Heart left ventricle (tissue), 16 donors: ENCODE data around the gene HOXC5. TPM values are rescaled to one million over a fixed set of nuclear protein-coding genes. Genes with fewer than 3 reads are reported as not detected.

ENCODE experiments used
- ATAC-seq, 4 donors: fragments of 200-7000 bp; cut with Tn5 transposase; one replicate each; pipeline ENCODE4 v1.9.1; 2020 to 2022; ENCODE audit warnings: moderate library complexity in 4 of 4, mild to moderate bottlenecking in 3 of 4, moderate number of reproducible peaks in 1 of 4
- DNase-seq, 5 donors: peaks; one replicate each; pipeline ENCODE4 v3.0.0-alpha.2; 2020
- H3K27ac ChIP-seq, 12 donors: fragments of 200-600 bp; sonication (generic) in 4 of 12; one replicate each; pipeline versions ENCODE4 v1.5.0 to v1.8.0; 2016 to 2022; ENCODE audit warnings: mild to moderate bottlenecking in 2 of 12
- H3K27me3 ChIP-seq, 9 donors: fragments of 200-600 bp; sonication (generic) in 2 of 9; one replicate each; pipeline versions ENCODE4 v1.5.1 to v1.8.0; 2016 to 2022; ENCODE audit warnings: mild to moderate bottlenecking in 3 of 9
- H3K36me3 ChIP-seq, 9 donors: fragments of 200-600 bp; sonication (generic) in 2 of 9; one replicate each; pipeline versions ENCODE4 v1.5.0 to v1.8.0; 2018 to 2022; ENCODE audit warnings: mild to moderate bottlenecking in 2 of 9
- H3K4me1 ChIP-seq, 12 donors: fragments of 200-600 bp; sonication (generic) in 4 of 12; one replicate each; pipeline versions ENCODE4 v1.5.0 to v1.8.0; 2016 to 2022; ENCODE audit warnings: mild to moderate bottlenecking in 3 of 12
- H3K4me3 ChIP-seq, 12 donors: fragments of 200-600 bp; sonication (generic) in 4 of 12; one replicate each; pipeline versions ENCODE4 v1.5.0 to v1.8.0; 2017 to 2022; ENCODE audit warnings: mild to moderate bottlenecking in 9 of 12, moderate library complexity in 4 of 12
- H3K9me3 ChIP-seq, 12 donors: fragments of 200-600 bp; sonication (generic) in 4 of 12; one replicate each; pipeline versions ENCODE4 v1.5.0 to v1.8.0; 2016 to 2022; ENCODE audit warnings: mild to moderate bottlenecking in 1 of 12
- CTCF ChIP-seq, 12 donors: fragments of 200-600 bp; sonication (generic) in 4 of 12; IDR thresholded peaks; one replicate each; pipeline versions ENCODE4 v1.5.0 to v1.8.0; 2018 to 2022; ENCODE audit warnings: antibody characterized with exemption in 12 of 12, mild to moderate bottlenecking in 5 of 12
- POLR2A ChIP-seq, 2 donors: fragments of 450-650 bp; IDR thresholded peaks; one replicate each; pipeline ENCODE4 v1.6.1; 2017; ENCODE audit warnings: antibody characterized with exemption in 2 of 2, mild to moderate bottlenecking in 2 of 2, moderate library complexity in 2 of 2
- WGBS, 4 donors: extraction: QIAGEN DNeasy Blood & Tissue Kit in 2 of 4; methylation state at CpG; one replicate each; pipeline versions ENCODE4 v1.1.5 to v1.1.7; 2013 to 2018; 5-methylcytosine and 5-hydroxymethylcytosine counted together
- intact Hi-C, 10 donors: fragments of 100-400 bp; cut with DNase I; formaldehyde crosslinking; loops; one replicate each; pipeline versions ENCODE4 v1.11.1 to v1.14.2; 2022
- polyA plus RNA-seq, 2 donors: library from polyadenylated mRNA; stranded (reverse); fragments of 200-250 nt; gene quantifications; one replicate each; pipeline ENCODE4 v1.2.3, GENCODE V29; 2013
- total RNA-seq, 9 donors: library from RNA; depleted of rRNA in 2 of 9; stranded (reverse); fragments of >200 nt in 2 of 9; fragmentation: NEBNext Ultra II Directional in 3 of 9; extraction: Animal tissue kit (Norgen Biotek cat#: 25700) in 3 of 9; gene quantifications; one replicate each; pipeline versions ENCODE4 v1.1.0 to v1.2.4, GENCODE V29; 2016 to 2023
- donor health status: ischemic (EF 13 %, LVEDD 7.1; RV severe dilation, severe dysfunction).
- donor health status: healthy with polysubstance abuse.
- donor health status: DM: no; HTN: yes; CAD: no.
- donor health status: DM: no; HTN: no; CAD: no.
- donor health status: ischemic (EF 25% LVEDD 6.9; RV normal size, moderate dysfunction).
- donor health status: ischemic (EF 25% LVEDD 5.7; RV mildly dilated, moderate dysfunction).
- donor health status: healthy.
- donor health status: DM: yes; HTN: yes; CAD: no.
- donor health status: ischemic (EF 35%, LVEDD 5.7; RV mildly dilated, moderate dysfunction).
- donor health status: nonischemic (EF 11% LVEDD 7.7; RV severe dilation, severe dysfunction).
- donor health status: DM: yes; HTN: yes; CAD: no.
- donor health status: PGD.
- donor health status: ischemic (EF 29% LVEDD 5.4; RV normal size, mild dysfunction).
- donor health status: nonischemic (EF 23%, LVEDD 6.1; RV moderate dilation, normal function).

The HOXC5 gene
- total and polyA plus RNA-seq, 11 donors: not detected

- Histone ChIP-seq H3K27ac (no peak overlapping the region), H3K27me3 (peaks cover 67 to 98% (median 94%) of the 10 kb centered on the region in 9 donors), H3K36me3 (no peaks in the 10 kb centered on the region), H3K9me3 (no peaks in the 10 kb centered on the region), H3K4me3 (no peak overlapping the region), H3K4me1 (peaks cover 0 to 22% (median 10%) of the 10 kb centered on the region in 12 donors)
- intact Hi-C loops: no loop called here
- no peak for DNase-seq
- WGBS, 4 donors: 5 to 9% (median 7%) methylated on average over 17 of the region's 17 CpGs
- TF ChIP-seq CTCF (IDR thresholded peaks at IDR 0.05): no peak
- no peak for TF ChIP-seq POLR2A (IDR thresholded peaks at IDR 0.05)
- no peak for ATAC-seq
Measured at GRCh38 chr12:54010972-54011664, 21.7 kb upstream of the HOXC5 start.

- no peak for TF ChIP-seq POLR2A (IDR thresholded peaks at IDR 0.05)
- Histone ChIP-seq H3K9me3 (no peaks in the 10 kb centered on the region), H3K27ac (no peak overlapping the region), H3K4me3 (no peak overlapping the region), H3K4me1 (peaks cover 0 to 22% (median 9%) of the 10 kb centered on the region in 12 donors), H3K27me3 (peaks cover 74 to 98% (median 94%) of the 10 kb centered on the region in 9 donors), H3K36me3 (no peaks in the 10 kb centered on the region)
- WGBS, 4 donors: 14 to 24% (median 20%) methylated on average over 14 of the region's 14 CpGs
- no peak for DNase-seq
- intact Hi-C loops: no loop called here
- no peak for ATAC-seq
Measured at GRCh38 chr12:54011665-54012532, 21.0 kb upstream of the HOXC5 start.

GRCh38 chr12:54012631-54013409, 20.0 kb upstream of the HOXC5 start:
- Histone ChIP-seq H3K4me1 (peaks cover 0 to 31% (median 16%) of the 10 kb centered on the region in 12 donors), H3K36me3 (no peaks in the 10 kb centered on the region), H3K4me3 (no peak overlapping the region), H3K27me3 (peaks cover 75 to 98% (median 94%) of the 10 kb centered on the region in 9 donors), H3K27ac (no peak overlapping the region), H3K9me3 (no peaks in the 10 kb centered on the region)
- no peak for TF ChIP-seq POLR2A (IDR thresholded peaks at IDR 0.05)
- no peak for TF ChIP-seq CTCF (IDR thresholded peaks at IDR 0.05)
- 15 to 23% (median 18%) methylated on average over 6 of the region's 6 CpGs for WGBS, 4 donors
- DNase-seq: no peak
- ATAC-seq: no peak
- intact Hi-C loops: no loop called here

GRCh38 chr12:54014377-54015017, 18.4 kb upstream of the HOXC5 start:
- DNase-seq: no peak
- H3K4me3 ChIP-seq: peak overlapping the region in 1 of 12 donors; percentile 25
- no peaks in the 10 kb centered on the region for H3K36me3 ChIP-seq
- TF ChIP-seq POLR2A (IDR thresholded peaks at IDR 0.05): no peak
- TF ChIP-seq CTCF (IDR thresholded peaks at IDR 0.05): no peak
- H3K27ac ChIP-seq: no peak overlapping the region
- intact Hi-C loops: no loop called here
- peaks cover 65 to 99% (median 91%) of the 10 kb centered on the region in 9 donors for H3K27me3 ChIP-seq
- peaks cover 0 to 40% (median 18%) of the 10 kb centered on the region in 12 donors for H3K4me1 ChIP-seq
- ATAC-seq: no peak
- WGBS, 4 donors: 4 to 14% (median 6%) methylated on average over 34 to 36 of the region's 36 CpGs
- H3K9me3 ChIP-seq: no peaks in the 10 kb centered on the region
